ENCODE results near the gene PRCD. TPM values are rescaled to one million over a fixed set of nuclear protein-coding genes. Genes with fewer than 3 reads are reported as not detected.

Gene PRCD
- total and polyA plus RNA-seq, 12 donors: 1.5 to 17.3 (median 2.6) TPM

DNA sequence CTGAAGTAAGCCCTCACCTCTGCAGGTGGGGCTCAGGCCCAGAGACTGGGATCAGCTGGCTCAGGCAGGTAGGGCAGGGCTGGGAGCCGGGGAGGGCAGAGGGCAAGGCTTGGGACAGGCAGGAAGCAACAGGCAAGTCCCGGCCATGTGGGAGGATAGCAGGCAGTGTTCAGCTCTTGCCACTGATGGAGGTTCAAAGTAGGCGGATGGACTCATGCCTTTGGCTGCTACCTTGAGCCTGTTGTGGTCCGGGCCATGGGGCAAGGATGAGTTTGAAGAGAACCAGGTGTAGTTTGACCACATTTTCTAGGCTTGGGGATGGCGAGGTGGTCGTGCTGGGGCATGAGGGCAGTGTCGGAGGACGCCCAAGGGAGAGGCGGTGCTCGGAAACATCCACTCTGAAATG lies 2.7 kb downstream of the PRCD start:
- Histone ChIP-seq H3K4me1 (peaks cover 50 to 87% (median 68%) of the 10 kb centered on the region in 9 donors), H3K36me3 (no peaks in the 10 kb centered on the region), H3K9me3 (no peaks in the 10 kb centered on the region), H3K27ac (peak overlapping the region in 4 of 10 donors; percentile 82 to 92 (median 86)), H3K27me3 (peaks cover 0 to 52% (median 0%) of the 10 kb centered on the region in 7 donors), H3K4me3 (no peak overlapping the region)
- 88% methylated on average over 10 of the region's 10 CpGs for WGBS, 2 donors
- TF ChIP-seq, protein P1, sequence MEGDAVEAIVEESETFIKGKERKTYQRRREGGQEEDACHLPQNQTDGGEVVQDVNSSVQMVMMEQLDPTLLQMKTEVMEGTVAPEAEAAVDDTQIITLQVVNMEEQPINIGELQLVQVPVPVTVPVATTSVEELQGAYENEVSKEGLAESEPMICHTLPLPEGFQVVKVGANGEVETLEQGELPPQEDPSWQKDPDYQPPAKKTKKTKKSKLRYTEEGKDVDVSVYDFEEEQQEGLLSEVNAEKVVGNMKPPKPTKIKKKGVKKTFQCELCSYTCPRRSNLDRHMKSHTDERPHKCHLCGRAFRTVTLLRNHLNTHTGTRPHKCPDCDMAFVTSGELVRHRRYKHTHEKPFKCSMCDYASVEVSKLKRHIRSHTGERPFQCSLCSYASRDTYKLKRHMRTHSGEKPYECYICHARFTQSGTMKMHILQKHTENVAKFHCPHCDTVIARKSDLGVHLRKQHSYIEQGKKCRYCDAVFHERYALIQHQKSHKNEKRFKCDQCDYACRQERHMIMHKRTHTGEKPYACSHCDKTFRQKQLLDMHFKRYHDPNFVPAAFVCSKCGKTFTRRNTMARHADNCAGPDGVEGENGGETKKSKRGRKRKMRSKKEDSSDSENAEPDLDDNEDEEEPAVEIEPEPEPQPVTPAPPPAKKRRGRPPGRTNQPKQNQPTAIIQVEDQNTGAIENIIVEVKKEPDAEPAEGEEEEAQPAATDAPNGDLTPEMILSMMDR (IDR thresholded peaks at IDR 0.05): no peak
- intact Hi-C loops (cut with DNase I): loop anchor here in 1 of 10 donors (10.0 kb wide), 1 partner anchor 182 kb away; the partner anchor contains the start of genes JMJD6 and METTL23
- no peak for DNase-seq
- ATAC-seq: no peak

- no peaks in the 10 kb centered on the region for H3K36me3 ChIP-seq
- 72 to 79% methylated on average over 8 of the region's 8 CpGs for WGBS, 2 donors
- intact Hi-C loops (cut with DNase I): loop anchor here in 1 of 10 donors (10.0 kb wide), 1 partner anchor 182 kb away; the partner anchor contains the start of genes JMJD6 and METTL23
- no peak overlapping the region for H3K4me3 ChIP-seq
- TF ChIP-seq, protein P1 (IDR thresholded peaks at IDR 0.05): no peak
- H3K4me1 ChIP-seq: peaks cover 46 to 90% (median 66%) of the 10 kb centered on the region in 9 donors
- H3K9me3 ChIP-seq: no peaks in the 10 kb centered on the region
- H3K27ac ChIP-seq: peak overlapping the region; percentile 31 to 92 (median 85)
- ATAC-seq (no peak), DNase-seq (no peak)
- peaks cover 0 to 48% (median 0%) of the 10 kb centered on the region in 7 donors for H3K27me3 ChIP-seq
Observed at GRCh38 chr17:76542984-76543383, 3.1 kb downstream of the PRCD start.

- 40 to 51% methylated on average over 6 of the region's 6 CpGs for WGBS, 2 donors
- Histone ChIP-seq H3K27me3 (peaks cover 0 to 43% (median 0%) of the 10 kb centered on the region in 7 donors), H3K36me3 (no peaks in the 10 kb centered on the region), H3K27ac (peak overlapping the region; percentile 70 to 92 (median 85)), H3K9me3 (no peaks in the 10 kb centered on the region), H3K4me1 (peaks cover 42 to 90% (median 62%) of the 10 kb centered on the region in 9 donors), H3K4me3 (peak overlapping the region in 1 of 10 donors; percentile 24)
- TF ChIP-seq, protein P1 (IDR thresholded peaks at IDR 0.05): no peak
- ATAC-seq (no peak), DNase-seq (no peak)
- intact Hi-C loops (cut with DNase I): loop anchor here in 1 of 10 donors (10.0 kb wide), 1 partner anchor 181 kb away; the partner anchor contains the start of genes JMJD6 and METTL23
Observed at GRCh38 chr17:76543482-76543825, 3.6 kb downstream of the PRCD start.

GRCh38 chr17:76543826-76544545 lies 4.1 kb downstream of the PRCD start:
- Histone ChIP-seq H3K27ac (peak overlapping the region; percentile 70 to 92 (median 85)), H3K4me3 (peak overlapping the region in 7 of 10 donors; percentile 2 to 32 (median 18)), H3K9me3 (no peaks in the 10 kb centered on the region), H3K36me3 (no peaks in the 10 kb centered on the region), H3K4me1 (peaks cover 40 to 87% (median 59%) of the 10 kb centered on the region in 9 donors), H3K27me3 (peaks cover 0 to 38% (median 0%) of the 10 kb centered on the region in 7 donors)
- DNase-seq (no peak), ATAC-seq (peak in 5 of 8 donors; percentile 0 to 36 (median 4))
- TF ChIP-seq, protein P1 (IDR thresholded peaks at IDR 0.05): no peak
- 15% methylated on average over 22 of the region's 22 CpGs for WGBS, 2 donors
- intact Hi-C loops (cut with DNase I): loop anchor here in 1 of 10 donors (10.0 kb wide), 1 partner anchor 181 kb away; the partner anchor contains the start of genes JMJD6 and METTL23
